NAMALWA (cell line): ENCODE results near the gene GREM2.

Experiments used
- DNase-seq: peaks from one replicate; pipeline ENCODE4 v3.0.0-alpha.2; 2015; ENCODE audit warnings: low spot score

GREM2 gene

GRCh38 chr1:240500647-240501046 is 111.3 kb downstream of the GREM2 start:
- DNase-seq = no peak

- DNase-seq = no peak
These were observed 112.9 kb downstream of the GREM2 start for GRCh38 chr1:240499012-240499411.

GRCh38 chr1:240498335-240498734 is 113.6 kb downstream of the GREM2 start:
- no peak for DNase-seq

- no peak for DNase-seq
These were observed 114.0 kb downstream of the GREM2 start for GRCh38 chr1:240497908-240498307.

GRCh38 chr1:240496941-240497340 is 115.0 kb downstream of the GREM2 start:
- DNase-seq = no peak

GRCh38 chr1:240496356-240496755 is 115.6 kb downstream of the GREM2 start:
- DNase-seq = no peak

- no peak for DNase-seq
These were observed 116.4 kb downstream of the GREM2 start for GRCh38 chr1:240495601-240496000.

GRCh38 chr1:240492832-240493440 is 119.0 kb downstream of the GREM2 start:
- no peak for DNase-seq

GRCh38 chr1:240491796-240492195 is 120.2 kb downstream of the GREM2 start:
- no peak for DNase-seq

GRCh38 chr1:240491156-240491555 is 120.8 kb downstream of the GREM2 start:
- DNase-seq = no peak

GRCh38 chr1:240487493-240487892 is 124.5 kb downstream of the GREM2 start:
- DNase-seq = no peak

GRCh38 chr1:240486611-240487010 is 125.3 kb downstream of the GREM2 start:
- DNase-seq = no peak

- no peak for DNase-seq
These were observed 127.0 kb downstream of the GREM2 start for GRCh38 chr1:240484804-240485443.

GRCh38 chr1:240478536-240478935 is 133.4 kb downstream of the GREM2 start:
- no peak for DNase-seq

- DNase-seq = no peak
These were observed 136.1 kb downstream of the GREM2 start for GRCh38 chr1:240475832-240476231.

- DNase-seq = no peak
These were observed 137.8 kb downstream of the GREM2 start for GRCh38 chr1:240474133-240474614.

- no peak for DNase-seq
These were observed 143.3 kb downstream of the GREM2 start for GRCh38 chr1:240468656-240469055.

GRCh38 chr1:240467895-240468294 is 144.1 kb downstream of the GREM2 start:
- no peak for DNase-seq

- DNase-seq = no peak
These were observed 145.4 kb downstream of the GREM2 start for GRCh38 chr1:240466509-240466908.

- no peak for DNase-seq
These were observed 146.4 kb downstream of the GREM2 start for GRCh38 chr1:240465531-240465940.

GRCh38 chr1:240464099-240464498 is 147.9 kb downstream of the GREM2 start:
- DNase-seq = no peak

GRCh38 chr1:240462766-240463395 is 149.1 kb downstream of the GREM2 start:
- no peak for DNase-seq

GRCh38 chr1:240462277-240462676 is 149.7 kb downstream of the GREM2 start:
- no peak for DNase-seq
